ENCODE results near the gene KCNJ9. TPM values are rescaled to one million over a fixed set of nuclear protein-coding genes. Genes with fewer than 3 reads are reported as not detected.
"Not testable (repeated sequence)": the region's sequence is repeated elsewhere in the genome, so short reads cannot be mapped to it uniquely, and the experiment has no call there.

KCNJ9 gene
- total RNA-seq, 1 experiment from 2014 or later, result not detected

DNA sequence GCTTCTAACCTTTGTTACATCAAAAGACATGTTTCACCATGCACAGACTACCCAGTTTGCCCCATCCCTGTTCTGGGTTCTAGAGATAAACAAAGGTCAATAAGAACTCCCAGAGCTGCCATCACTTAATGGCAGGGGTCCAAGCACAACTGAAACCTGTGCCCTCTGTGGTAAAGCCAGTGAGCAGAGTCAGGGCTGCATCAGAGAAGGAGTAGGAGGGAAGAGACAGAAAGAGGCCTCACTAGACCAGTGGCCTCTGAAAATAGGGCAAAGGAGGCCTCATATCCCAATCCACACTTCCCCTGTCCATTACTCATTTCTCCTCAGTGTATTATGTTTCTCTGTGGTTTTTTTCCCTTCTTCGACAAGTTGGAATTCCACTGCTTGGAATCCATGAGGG is 44.4 kb downstream of the KCNJ9 start:
- peak; percentile 86 for DNase-seq (ENCODE audit: low spot score)

DNA sequence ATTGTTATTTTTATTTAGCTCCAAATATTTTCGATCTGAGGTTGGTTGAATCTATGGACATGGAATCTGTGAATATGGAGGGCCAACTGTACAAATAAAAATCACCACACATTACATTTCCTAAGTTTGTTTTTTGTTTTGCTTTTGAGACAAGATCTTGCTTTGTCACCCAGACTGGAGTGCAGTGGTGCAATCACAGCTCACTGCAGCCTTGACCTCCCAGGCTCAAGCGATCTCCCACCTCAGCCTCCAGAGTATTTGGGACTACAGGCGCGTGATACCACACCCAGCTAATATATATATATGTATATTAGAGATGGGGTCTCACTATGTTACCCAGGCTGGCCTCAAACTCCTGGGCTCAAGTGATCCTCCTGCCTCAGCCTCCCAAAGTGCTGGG is 45.0 kb downstream of the KCNJ9 start:
- not testable (repeated sequence) for DNase-seq (ENCODE audit: low spot score)

DNA sequence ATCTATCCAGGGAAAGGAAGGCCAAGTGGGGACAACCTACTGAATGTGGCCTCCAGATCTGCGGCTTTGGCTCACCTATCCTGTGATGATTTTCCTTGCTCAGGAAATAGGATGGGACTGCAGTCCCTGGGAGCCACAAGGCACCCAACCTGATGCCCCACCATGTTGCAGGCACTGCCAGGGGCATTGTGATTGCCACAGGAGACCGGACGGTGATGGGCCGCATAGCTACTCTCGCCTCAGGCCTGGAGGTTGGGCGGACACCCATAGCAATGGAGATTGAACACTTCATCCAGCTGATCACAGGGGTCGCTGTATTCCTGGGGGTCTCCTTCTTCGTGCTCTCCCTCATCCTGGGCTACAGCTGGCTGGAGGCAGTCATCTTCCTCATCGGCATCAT is 46.0 kb downstream of the KCNJ9 start:
- no peak for DNase-seq (ENCODE audit: low spot score)

DNA sequence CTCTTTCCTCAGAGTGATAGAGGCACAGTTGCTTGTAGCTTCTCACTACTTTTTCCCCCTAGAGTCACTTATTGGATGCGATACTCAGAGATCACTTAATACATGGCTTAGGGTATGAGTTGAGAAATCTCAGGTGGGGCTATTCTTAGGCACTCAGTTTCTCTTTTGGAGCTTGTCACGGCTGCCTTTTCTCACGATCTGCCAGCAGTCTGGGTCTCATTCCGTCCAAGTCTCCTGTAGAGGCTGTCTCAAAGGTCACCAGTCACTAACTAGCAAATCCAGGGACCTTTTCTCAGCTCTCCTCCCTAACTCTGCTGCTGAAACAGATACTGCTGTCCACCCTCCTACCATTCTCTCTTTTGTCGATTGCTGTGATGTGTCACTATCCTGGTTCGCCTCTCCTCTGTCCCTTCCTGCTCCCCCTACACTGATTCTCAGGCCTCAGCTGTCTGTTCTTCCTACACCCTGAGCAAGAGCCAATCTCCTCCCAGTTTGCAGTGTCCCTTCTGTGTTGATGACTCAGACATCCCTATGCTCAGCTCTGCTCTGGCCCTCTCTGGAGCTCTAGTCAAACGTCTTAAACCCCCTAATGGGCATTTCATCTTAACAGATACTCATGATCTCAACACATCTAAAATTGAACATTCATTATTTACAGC is 46.7 kb downstream of the KCNJ9 start:
- DNase-seq (ENCODE audit: low spot score), result peak; percentile 90

DNA sequence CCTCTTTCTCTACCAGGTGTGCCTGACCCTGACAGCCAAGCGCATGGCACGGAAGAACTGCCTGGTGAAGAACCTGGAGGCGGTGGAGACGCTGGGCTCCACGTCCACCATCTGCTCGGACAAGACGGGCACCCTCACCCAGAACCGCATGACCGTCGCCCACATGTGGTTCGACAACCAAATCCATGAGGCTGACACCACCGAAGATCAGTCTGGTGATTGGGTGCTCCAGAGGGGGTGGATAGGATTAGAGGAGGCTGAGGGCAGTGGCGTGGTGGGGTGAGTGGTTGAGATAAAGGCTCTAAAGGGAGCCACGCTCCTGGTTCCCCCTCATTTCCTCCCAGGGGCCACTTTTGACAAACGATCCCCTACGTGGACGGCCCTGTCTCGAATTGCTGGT is 47.3 kb downstream of the KCNJ9 start:
- no peak for DNase-seq (ENCODE audit: low spot score)

DNA sequence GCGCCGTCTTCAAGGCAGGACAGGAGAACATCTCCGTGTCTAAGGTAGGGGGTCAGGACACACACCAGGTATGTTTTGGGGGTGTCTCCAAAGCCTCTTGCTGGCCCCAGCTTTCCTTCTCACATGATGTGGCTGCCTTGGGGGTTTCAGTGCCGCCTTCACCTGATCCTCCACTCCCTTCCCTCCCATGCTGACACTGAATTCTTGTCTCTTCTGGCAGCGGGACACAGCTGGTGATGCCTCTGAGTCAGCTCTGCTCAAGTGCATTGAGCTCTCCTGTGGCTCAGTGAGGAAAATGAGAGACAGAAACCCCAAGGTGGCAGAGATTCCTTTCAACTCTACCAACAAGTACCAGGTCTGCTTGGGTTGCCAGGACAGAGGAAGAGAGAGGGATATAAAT is 47.7 kb downstream of the KCNJ9 start:
- peak; percentile 81 for DNase-seq (ENCODE audit: low spot score)

DNA sequence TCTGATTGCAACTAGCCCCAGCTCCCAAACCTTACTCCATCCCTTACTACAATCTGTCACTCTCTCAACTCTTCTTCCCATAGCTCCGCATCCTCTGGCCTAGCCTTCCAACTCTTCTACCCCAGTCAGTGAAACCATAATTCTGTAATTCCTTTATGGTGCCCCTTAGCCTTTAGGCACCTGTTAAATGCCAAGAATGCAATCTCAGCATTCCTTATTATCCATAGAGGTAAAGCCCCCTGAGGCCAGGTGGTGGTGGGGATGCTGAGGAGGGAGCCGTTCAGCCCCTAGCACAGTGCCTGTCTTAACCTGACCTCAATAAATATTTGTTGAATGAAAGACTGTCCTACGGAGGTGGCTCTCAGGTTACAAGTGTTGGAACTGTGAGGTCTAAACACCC is 48.2 kb downstream of the KCNJ9 start:
- no peak for DNase-seq (ENCODE audit: low spot score)

DNA sequence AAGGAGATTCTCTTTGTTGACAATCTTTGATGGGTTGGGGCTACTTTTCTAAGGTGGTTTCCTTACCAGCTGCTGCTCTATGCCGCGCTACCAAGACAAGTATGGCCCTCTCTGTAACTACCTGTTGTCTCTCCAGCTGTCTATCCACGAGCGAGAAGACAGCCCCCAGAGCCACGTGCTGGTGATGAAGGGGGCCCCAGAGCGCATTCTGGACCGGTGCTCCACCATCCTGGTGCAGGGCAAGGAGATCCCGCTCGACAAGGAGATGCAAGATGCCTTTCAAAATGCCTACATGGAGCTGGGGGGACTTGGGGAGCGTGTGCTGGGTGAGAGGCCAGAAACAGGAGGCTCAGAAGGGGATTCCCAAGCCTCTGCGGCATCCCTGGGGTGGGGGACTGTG is 48.6 kb downstream of the KCNJ9 start:
- no peak for DNase-seq (ENCODE audit: low spot score)

DNA sequence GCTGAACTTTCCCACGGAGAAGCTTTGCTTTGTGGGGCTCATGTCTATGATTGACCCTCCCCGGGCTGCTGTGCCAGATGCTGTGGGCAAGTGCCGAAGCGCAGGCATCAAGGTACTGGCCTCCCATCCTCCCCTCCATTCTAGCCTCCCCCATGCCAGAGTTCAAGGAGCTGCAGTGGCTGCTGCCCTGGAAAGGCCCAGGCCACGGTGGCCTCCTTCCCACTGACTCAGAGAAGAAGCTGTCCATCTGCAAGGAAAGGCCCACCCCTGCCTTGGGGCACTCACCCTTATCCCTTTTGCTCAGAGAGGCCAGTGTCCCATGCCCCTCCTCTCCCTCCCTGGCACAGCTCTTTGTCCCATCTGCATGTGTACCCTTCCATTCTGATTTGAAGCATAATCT is 49.1 kb downstream of the KCNJ9 start:
- no peak for DNase-seq (ENCODE audit: low spot score)

DNA sequence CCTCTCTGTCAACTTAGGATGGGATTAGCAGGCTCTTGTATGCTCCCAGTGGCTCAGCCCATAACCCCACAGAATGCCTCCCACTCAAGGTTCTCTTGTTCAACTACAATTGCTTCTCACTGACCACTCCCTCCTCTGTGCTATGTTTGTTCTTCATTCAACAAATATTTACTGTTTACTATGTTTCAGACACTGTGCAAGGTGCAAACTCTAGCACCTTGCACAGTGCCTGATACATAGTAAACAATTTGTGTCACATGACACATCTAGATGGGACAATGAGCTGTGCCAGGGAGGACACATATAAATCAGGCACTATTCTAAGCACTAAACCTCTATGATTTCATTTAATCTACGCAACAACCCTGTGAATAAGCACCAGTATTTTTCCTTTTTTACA is 49.6 kb downstream of the KCNJ9 start:
- DNase-seq (ENCODE audit: low spot score), result no peak

DNA sequence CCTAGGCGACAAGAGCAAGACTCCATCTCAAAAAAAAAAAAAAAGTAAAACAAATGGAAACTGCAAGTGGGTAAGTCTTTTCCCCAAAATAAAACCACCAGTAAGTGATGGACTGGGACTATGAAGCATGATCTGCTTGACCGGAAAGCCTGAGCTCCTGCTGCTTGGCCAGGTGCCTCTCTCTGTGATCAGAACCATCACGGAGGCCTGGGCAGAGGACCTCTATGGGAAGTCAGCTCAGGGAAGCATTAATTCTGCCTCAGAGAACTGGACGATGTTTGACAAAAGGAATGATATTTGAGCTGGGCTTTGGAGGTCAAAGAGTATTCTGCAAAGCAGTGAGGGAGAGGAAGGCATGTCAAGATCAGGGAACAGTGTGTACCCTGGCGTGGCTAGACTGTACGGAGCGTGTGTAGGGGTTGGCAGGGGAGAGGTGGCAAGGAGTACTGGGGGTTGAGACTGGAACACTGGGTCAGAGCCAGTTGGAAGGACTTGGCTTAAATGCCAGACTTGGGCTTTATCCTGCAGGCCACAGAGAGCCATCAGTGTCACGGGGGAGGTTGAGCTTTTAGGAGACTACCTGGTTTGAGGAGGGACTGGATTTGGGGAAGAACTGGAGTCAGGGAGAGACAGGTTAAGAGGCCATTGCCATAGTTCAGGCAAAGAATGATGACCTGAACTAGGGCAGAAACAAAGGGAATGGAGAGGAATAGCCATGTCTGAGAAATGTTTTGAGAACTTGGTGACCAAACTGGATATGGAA is 50.6 kb downstream of the KCNJ9 start:
- no peak for DNase-seq (ENCODE audit: low spot score)

DNA sequence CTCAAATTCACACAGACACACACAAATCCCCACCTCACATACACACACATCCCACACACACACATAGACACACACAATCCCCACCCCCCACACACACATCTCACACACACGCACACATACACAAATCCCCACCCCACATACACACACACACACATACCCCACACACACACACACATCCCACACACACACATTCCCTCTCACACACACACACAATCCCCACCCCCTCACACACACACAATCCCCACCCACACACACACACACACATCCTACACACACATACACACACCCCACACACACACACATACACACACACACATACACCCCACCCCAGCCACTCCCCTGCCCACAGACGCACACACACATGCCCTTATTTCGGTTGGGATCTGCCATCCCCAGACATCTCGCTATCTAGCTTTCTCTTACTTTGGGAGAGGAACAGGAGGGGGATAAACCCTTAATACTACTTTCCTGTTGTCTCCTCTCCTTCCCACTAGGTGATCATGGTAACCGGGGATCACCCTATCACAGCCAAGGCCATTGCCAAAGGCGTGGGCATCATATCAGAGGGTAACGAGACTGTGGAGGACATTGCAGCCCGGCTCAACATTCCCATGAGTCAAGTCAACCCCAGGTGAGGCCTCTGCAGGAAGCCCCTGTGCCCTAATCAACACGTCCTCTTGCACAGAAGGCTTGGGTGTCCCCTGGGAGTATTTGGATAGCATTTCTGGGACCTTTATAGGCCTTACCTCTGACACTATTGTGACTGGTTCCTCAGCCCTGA is 52.8 kb downstream of the KCNJ9 start:
- DNase-seq (ENCODE audit: low spot score), result no peak

DNA sequence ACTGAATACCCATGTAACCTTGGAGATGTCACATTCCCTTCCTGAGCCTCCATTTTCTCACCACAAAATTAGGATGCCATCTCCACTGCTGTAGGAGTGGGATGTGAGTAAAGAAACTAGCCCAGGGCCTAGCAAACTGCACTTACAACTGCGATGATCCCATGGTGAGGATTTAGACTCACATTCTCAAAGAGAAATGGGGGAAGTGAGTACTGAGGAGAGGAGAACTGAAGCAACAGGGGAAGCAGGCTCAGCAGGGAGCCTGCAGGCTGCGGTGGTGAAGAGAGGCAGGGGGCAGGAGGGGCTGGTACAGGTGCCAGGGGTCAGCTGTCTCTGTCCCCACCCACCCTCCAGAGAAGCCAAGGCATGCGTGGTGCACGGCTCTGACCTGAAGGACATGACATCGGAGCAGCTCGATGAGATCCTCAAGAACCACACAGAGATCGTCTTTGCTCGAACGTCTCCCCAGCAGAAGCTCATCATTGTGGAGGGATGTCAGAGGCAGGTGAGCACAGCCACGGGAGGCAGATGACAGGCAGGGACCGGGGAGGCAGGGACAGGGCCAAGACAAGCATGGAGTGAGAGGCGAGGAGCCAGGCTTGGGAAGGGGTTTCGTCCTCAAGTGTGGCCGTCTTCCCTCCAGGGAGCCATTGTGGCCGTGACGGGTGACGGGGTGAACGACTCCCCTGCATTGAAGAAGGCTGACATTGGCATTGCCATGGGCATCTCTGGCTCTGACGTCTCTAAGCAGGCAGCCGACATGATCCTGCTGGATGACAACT is 53.6 kb downstream of the KCNJ9 start:
- no peak for DNase-seq (ENCODE audit: low spot score)

DNA sequence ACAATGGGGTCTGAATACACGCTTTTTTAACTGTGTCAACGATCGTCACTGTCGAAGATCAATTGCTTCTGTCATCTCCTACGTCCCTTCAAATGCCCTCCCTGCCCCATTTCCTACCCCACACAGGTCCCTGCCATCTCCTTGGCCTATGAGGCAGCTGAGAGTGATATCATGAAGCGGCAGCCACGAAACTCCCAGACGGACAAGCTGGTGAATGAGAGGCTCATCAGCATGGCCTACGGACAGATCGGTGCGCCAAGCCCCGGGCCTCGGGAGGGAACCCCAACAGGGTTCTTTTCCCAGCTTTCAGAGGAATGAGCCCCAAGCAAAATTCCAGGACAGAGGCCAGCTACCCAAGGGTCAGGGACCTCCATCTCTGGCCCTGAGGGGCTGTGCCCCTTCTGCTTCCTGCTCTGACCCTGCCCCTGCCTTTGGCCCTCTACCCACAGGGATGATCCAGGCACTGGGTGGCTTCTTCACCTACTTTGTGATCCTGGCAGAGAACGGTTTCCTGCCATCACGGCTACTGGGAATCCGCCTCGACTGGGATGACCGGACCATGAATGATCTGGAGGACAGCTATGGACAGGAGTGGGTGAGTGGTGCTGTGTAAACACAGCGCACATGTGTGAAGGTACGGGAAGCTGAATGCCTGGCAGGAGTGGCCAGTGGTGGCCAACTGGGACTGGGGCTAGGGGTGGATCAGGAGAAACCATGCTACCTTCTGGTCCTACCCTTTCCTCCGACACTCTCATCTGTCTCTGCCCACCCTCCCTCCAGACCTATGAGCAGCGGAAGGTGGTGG is 55.0 kb downstream of the KCNJ9 start:
- no peak for DNase-seq (ENCODE audit: low spot score)

DNA sequence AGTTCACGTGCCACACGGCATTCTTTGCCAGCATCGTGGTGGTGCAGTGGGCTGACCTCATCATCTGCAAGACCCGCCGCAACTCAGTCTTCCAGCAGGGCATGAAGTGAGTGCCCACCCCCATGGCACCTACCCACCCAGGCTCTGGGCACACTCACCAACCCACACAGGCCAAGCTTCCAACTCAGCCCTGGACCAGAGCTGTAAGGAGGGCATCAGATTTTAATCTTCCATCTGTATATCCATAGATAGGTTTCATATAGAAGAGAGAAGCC is 55.5 kb downstream of the KCNJ9 start:
- no peak for DNase-seq (ENCODE audit: low spot score)

DNA sequence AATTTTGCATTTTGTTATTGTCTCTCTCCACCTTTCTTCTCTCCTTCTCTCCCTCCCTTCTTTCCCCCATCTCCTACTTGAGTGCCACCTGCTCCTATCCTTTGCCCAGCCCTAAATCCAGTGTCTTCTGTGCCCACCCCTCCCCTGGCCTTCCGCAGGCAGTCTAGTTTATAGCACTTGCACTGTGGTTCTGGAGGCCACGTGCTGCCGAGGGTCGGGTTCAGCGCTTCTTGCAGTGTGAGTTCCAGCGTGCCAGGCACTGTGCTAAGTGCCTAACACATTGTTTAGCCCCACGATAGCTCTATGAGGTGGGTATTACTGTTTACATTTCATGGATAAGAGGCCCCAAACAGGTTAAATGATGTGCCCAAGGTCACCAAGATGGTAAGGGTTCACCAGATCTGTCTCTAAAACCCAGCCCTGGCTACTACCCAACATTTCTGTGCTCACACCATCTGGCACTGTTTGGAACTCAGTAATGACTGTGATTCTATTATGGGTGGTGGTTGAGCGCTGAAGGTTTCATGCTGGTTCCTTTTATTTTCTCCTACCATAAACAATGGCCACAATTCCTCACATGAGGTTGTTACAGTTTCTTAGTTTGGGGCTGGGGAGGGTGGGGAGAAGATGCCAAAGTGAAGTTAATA is 56.0 kb downstream of the KCNJ9 start:
- DNase-seq (ENCODE audit: low spot score), result no peak

DNA sequence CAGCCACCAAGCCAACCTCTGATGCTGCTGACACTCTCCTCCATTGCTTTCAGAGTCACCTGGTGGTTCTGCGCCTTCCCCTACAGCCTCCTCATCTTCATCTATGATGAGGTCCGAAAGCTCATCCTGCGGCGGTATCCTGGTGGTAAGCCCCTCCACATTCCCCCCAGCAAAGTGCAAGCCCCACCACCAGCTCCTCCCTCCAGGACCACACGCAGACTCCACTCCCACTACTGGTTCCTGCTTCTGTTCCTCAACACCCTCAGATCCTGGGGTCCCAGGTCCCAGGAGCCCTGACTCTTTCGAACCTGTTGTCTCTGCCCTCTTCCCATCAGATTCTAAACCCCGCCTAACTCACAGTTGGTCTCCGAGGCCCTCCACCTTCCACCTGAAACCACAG is 58.5 kb downstream of the KCNJ9 start:
- no peak for DNase-seq (ENCODE audit: low spot score)
